OCI-LY3 (cell line): Measurements from ENCODE around the gene NAPA.

ENCODE experiments used
- CTCF ChIP-seq: fragments of 200-600, 300-600 bp; sonication (generic); IDR thresholded peaks from 2 replicates; pipeline ENCODE4 v1.5.1; 2014; ENCODE audit warnings: antibody characterized with exemption, low read length, low read depth
- EZH2phosphoT487 ChIP-seq: fragments of 200-600 bp; shearing (Covaris generic); IDR thresholded peaks from 2 replicates; pipeline ENCODE4 v1.6.1; 2018; ENCODE audit warnings: antibody characterized with exemption, mixed run types, low read depth

GRCh38 chr19:47520839-47521238, 6.0 kb upstream of the NAPA start:
- TF ChIP-seq CTCF: no peak
- no peak for TF ChIP-seq EZH2phosphoT487
